NCI-H1092 treated with DMSO at 0.1 percent for 48 hours (cell line): Measurements from ENCODE around the gene RHEB.

Experiments used
- DNase-seq: peaks from one replicate; lab custom pipeline; 2025; lab: John Stamatoyannopoulos, UW

RHEB gene

DNA sequence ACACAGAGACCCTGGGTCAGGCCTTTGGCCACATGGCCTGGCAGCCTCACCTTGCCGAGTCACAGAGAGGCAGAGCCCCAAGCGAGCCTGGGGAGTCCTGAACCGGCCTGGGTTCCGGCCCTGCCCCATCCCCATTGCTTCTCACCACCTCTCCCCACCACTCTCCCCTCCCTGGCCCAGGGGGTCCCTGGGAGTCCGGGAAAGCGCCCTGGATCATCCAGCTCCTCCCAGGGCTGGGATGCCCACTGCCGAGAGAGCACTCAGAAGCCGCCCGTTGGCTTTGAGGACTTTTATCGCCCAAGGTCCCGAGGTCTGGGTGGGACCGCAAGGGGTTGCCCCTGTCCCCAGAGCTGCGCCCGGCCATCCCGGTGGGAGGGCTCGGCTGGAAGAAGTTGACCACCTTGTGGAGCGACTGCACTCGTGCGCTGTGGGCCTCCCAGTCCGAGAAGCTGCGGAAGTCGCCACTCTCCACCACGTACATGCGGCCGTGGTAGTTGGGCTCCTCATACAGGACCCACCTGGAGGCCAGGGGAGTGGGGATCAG, 87.9 kb downstream of the RHEB start:
- DNase-seq = no peak

DNA sequence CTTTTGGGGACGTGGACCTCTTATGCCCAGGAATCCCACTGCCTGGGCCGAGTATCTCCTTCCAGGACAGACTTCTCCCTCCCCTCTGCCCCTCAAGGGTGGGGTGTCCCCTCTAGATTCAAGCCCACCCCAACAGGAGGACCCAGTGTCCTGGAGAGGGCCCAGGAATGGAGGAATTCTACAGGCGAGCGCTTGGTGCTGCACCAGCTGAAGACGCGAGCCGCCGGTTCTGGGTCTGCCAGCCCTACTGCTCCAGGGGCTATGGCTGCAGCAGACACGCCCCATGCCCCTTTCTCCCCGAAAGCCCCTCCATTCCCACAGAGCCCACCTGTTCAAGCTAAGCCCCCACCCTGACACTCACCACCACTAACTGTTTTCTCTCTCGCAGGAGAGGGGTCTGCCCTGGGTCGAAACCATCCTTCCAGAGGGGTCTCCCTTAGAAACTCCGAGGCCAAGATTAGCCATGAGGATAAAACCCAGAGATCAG, 88.4 kb downstream of the RHEB start:
- no peak for DNase-seq

DNA sequence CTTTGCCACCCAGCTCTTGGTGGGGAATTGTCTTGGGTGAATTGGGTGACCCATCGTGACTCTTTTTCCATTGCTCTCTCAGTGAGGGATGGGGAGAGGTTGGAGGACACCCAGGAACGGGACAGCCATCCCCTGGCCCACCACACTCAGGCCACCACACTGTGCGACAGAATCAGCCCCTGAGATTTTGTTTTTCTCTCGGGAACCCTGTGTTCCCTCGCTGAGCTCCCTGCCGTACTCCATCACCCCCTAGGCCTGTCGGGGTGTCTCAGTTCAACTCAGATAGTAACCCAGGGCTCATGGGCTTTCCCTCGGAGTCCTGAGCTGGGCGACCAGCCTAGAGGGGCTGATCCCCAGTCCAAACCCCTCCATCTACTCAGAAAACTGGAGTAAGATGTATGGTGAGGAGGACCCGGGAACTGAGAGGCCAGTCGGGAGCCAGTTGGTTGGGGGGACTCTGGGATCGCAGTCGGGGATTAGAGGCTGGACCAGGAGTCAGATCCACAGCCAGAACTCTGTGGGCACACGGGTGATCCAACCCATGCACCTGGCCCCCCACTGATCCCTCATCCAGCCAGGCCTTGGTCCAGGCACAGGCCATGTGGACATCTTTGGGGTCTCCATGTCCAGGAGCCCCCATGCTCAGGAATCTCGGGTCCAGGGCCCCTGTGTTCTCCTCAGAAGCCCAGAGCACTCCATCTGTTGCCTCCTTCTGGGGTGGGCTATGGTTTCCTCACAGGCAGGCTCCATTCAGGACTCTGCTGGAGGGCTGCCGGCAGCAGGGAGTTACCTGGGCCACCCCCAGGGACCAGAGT, 89.1 kb downstream of the RHEB start:
- DNase-seq = no peak

DNA sequence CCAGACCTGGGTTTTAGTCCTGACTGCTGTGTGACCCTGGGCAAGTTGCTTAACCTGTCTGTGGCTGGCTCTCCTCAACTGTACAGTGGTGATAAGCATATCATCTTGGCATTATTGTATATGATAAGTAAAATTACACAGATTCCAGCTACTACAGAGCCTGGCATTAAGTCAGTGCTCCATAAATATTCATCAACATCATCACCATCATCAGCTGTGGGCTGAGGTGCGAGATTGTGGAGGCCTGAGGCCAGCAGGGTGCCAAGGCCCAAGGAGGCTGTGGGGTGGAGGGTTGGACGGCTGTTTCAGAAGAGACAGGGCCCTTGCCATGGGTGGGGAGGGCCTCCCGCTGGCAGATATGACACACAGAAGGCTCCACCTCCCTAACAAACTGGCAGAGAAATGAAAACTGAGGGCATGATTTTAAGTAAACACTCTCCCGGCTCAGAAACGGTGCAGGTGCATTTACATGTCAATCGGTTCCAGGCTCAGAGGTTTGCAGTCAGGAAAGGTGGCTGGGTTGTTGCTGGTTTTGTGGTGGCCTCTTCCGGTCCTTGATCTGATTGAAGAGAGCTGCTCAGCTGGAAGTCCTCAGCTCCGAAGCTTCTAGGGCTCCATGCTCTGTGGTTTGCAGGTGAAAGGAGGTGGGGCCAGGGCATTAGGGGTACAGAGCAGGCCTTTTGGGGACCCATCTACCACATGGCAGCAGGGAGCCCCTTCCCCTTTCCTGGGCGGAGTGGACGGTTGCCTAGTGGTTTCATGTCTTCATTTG, 89.9 kb downstream of the RHEB start:
- peak; percentile 86 for DNase-seq

DNA sequence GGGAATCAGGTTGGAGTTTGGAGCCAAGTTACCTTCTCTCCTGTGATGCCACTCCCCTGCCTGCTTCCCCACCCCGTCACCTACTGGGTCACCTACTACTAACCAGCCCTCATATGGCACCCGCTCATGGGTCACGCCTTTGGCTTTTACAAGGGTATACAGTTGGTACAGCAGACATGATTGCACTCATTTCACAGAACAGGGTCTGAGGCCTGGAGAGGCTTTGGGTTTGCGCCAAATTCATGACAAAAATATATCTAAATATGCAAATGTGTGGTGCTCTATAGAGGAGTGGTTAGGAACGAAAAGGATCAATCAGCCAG, 90.5 kb downstream of the RHEB start:
- DNase-seq = no peak

DNA sequence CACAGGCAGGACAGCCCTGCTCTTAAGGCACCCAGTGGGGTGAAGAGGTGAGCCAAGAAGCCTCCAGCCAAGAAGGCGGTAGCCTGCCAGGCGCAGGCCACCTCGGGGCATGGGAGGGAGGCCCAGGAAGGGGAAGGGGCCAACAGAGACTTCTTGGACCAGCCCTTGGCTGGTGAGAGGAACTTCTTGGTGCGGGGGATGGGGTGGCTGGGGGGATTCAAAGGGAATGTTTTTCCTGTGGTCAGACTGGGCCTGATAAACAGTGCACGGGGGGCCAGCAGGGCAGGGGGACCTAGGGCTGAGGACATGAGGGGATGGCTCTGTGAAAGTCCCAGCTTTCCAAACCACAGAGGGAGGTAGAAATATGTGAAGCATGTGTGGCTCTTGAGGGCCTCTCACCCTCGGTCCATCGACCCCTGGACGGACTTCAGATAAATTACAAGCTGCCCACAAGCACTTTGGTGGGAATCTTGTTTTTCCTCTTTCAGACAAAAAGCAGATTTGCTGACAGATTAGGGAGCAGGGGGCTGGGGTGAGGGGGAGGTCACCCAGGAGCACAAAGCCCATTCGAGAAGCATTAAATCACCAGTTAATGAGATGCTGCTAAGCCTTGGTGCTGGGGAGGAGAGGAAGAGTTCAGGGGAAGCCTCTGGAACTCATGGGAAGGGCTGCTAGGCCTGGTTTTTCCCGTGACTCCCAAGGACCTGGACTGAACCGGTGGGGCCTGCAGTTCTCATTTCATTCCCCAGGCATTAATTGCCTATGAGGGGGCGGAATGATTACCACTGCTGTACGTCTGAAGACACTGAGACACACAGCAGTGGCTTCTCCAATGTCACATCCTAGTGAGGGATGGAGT, 91.1 kb downstream of the RHEB start:
- DNase-seq = peak; percentile 10

DNA sequence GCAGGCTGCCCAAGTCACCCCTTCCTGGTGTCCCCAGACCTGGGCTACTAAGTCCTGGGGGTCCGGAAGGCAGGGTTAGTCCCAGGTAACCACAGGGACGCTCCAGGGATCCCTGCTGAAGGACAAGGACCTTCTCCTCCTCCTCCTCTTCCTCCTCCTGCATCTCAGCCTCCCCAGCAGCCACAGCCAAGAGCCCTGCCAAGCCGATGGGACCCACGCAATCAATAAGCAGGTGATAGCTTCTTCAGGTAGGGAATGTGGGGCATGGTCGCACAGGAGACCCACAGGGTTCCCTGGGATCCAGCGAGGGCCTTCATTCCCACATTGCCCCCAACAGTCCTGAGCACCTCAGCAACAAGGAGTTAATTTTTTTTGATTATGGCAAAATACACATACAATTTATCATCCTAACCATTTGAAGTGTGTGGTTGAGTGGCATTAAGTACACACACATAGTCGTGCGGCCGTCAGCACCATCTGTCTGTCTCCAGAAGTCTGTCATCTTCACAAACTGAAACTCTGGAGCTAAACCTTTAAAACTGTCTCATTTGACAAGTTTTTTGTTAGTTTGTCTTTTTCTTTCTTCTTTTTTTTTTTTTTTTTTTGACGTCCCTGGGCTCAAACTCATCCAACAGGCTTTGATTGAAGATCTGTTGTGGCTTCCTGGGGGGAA, 91.9 kb downstream of the RHEB start:
- peak; percentile 65 for DNase-seq

DNA sequence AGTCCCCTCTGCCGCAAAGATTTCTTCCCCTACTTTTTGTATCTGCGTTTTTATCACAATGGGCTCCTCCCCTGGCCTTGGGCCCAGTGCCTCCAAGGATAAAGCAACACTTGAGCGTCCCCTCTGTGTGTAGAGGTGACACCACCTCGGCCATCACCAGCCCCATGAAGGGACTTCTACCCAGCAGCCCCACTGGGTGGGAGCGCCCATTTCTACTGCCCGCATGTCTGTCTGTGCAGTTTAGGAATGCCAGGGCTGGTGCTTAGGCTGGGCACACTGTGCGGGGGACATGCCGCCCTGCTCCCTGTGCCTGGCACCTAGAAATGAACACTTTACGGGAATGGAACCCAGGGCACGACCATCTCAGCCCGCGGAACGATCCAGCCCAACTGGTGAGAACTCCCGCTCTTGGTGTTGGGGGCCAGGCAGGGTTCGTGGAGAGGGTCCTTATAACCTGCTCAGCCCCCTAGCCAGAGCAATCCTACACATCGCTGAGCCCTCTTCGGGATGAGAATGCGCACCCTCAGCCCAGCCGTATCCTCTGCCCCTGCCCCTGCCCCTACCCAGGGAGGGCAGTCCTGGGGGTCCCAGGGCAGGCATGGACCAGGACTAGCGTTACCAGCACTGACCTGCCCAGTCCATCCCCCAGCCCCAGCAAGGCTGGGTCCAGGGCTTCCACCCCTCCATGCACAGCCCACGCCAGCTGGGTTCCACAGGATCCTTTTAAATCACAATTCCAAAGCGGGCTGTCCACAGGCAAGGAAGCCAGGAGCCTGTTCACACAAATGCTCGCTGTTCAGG, 92.6 kb downstream of the RHEB start:
- no peak for DNase-seq

DNA sequence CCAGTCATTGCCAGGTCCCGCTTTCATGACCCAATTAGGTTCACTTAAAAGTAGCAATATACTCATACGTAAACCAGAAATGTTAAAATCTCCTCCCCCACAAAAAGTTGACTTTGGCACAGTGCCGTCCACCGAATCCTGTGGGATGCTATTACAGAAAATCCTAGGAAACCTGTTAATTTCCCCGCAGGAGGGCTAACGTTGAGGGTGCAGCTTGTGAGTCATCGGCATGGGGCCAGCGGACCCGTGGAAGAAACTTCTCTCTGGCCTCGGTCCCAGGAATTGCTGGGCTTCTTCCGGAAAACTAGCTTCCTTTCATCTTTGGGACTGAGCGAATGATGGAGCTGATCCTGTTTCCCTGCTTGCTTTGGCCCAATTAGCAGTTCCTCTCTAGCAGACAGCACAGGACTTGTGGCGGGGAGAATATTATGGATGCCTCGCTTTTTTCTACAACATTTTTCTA, 93.2 kb downstream of the RHEB start:
- DNase-seq = peak; percentile 50

DNA sequence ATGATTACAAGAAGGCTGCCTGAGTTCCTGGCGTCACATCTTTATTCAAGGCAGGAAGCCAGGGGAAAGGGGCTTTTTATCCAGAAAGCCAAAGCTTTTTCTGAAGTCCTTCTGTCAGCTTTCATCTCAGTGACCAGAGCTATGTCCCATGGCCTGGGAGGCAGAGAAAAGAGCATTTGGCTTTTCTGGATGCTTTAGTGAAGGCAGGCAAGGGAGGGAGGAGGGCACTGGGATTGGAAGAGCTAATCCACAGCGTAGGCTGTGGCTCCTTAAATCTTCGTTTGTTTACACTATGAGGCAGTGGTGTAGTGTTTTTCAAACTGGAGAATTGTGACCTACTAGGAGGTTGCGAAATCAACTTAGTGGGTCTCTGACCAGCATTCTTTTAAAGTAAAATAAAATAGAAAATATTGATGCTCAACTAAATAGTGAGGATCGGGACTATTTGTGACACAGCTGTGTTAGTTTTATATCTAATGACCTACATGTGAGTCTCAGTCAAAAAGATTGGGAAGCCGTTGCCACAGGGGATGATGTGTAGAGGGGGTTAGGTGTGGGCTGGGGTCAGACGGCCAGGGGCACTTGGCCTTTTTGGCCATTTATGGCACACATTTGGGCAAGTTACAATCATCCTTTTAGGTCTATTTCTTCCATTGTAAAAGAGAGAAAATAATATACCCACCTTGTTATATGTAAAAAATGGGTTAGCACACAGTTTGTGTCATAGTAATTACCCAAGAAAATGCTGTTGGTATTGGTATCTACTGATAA, 93.8 kb downstream of the RHEB start:
- no peak for DNase-seq

DNA sequence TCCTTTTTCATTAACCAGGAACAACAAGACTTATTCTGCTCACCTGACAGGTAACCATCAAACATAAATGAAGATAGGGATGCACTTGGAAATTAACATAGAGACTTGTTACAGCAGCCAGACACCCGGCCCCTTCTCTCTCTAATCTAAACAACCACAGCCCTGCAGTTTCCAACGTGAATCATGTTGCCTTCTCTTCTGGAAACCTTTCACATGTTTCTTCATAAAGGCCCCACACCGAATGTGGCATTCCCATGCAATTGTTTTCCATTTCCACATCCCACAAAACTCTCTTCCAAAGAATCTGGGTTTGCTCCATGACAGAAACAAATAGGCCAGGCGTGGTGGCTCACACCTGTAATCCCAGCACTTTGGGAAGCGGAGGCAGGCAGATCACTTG, 94.9 kb downstream of the RHEB start:
- no peak for DNase-seq

DNA sequence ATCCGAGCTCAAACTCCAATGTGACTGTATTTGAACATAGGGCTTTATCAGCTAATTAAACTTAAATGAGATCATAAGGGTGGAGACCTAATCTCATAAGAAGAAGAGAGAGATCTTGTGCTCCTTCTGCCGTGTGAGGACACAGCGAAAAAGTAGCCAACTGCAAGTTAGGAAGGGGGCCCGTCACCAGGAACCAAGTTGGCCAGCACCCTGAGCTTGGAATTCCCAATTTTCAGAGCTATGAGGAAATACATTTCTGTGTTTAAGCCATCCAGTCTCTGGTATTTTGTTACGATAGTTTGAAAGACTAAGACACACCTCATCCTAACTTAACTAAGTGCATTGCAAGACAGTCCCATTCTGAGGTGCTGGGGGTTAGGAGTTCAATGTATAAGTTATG, 95.8 kb downstream of the RHEB start:
- no peak for DNase-seq

DNA sequence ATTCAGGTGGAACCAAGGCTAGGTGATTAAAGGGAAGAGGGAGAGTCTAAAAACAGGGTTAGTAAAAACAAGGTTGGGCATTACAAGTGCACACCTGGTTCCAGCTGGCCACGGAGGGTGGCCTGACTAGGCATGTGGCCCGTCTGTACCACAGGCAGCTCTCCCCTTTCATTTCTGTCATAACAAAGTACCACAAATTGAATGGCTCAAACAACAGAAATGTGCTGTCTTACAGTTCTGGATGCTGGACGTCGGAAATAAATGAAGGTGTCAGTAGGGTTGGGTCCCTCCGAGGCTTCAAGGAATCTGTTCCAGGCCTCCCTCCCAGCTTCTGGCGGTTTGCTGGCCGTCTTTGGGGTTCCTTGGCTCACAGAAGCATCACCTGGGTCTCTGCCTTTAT, 96.5 kb downstream of the RHEB start:
- no peak for DNase-seq

DNA sequence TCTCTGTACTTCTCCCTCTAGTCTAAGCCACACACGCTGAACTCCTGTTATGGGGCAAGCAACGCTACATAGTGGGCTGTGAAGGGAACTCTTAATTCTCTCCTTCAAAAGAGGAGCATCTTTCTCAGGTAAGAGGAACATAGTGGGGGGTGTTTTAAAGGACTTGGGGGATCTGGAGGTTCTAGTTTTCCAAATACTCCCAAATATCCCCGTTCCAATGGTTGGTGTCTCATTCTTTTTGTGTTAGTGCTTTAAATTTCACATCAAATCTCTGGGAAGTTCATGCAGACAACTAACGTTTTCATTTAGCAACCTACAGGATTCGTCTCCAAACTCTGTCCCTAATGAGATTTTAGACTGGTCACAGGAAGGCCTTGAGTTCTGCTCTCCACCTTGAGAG, 97.5 kb downstream of the RHEB start:
- DNase-seq = no peak

DNA sequence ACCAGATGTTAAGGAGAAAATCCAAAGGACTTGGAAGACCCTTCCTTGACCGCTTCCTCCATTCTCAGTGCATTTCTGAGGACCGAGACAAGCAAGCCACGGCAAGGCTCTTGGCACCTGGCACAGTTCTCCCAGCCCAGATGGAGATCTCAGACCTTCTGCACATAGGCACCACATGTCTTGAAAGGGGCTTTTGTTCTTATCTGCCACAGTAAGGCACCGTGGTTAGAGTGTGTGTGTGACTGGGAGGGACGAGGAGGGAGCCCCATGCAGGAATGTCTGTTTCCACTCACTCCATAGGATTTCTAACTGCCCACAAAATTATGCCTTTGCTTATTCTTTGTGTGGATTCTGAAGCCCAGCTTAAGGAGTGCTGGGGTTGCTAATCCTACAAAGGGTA, 99.6 kb downstream of the RHEB start:
- no peak for DNase-seq

DNA sequence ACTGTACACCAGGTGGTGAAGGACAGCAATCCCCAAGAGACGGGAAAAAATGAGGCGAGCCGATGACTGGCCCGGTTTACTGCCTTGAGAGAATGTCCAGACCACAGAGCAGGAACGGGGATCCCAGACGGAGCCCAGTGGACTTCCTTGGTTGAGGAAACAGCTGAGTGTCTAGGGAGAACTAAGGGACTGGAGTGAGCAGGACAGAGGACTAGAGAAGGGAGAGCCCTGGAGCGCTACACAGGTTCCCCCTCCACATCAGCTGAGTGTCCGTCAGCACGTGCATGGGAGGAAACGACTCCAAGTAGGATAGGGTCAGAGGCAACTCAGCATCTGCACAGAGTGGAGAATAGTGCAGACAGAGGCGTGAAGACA, 102.8 kb downstream of the RHEB start:
- DNase-seq = no peak

DNA sequence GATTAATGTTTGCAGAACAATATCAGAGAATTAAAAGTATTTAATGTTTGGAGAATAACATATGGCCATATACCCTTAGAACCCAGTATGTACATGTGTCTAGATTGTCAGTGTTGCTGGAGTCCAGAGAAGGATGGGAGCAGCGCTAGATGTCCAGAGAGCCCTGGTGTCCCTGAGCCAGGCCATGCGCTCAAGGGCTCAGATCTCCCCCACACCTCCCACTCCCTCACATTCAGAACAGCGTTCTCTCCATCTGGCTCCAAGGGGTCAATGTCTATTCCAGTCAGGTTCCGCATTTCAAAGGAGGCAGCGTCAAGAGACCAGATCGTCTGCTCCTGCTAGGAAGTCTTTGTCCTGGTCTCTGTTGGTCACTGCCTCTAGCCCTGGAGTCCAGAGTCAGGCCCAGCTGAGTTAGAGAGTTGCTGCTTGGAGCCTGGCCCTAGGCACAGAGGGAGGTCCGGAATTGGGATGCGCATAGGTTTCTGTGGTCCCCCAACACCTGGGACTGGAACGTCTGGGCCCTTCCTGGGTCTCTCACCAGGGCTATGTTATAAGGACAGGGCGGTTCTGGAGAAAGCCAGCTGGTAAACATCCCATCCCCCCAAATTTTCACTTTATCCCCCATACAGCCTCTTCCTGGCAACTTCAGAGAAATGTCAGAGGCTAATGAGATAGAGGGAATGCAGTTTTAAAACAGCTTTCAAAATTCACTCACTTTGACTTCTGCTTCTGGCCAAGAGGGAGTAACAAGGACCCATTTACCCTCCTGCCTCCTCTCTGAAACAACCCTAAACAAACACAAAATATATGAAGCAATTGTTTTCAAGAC, 103.4 kb downstream of the RHEB start:
- no peak for DNase-seq
